ENCODE data around the gene CLEC1B. TPM values are rescaled to one million over a fixed set of nuclear protein-coding genes. Genes with fewer than 3 reads are reported as not detected.
"Not testable (repeated sequence)": the region's sequence is repeated elsewhere in the genome, so short reads cannot be mapped to it uniquely, and the experiment has no call there.

Gene CLEC1B
- total RNA-seq, 1 experiment from 2014 or later: not detected

- POLR2A ChIA-PET: no interaction called here
- no peaks in the 10 kb centered on the region for H3K9me3 ChIP-seq (ENCODE audit: control insufficient read depth in 1 of 2, insufficient read depth in 1 of 2, low read depth in 1 of 2, low read length in 2 of 2)
- H3K4me2 ChIP-seq (ENCODE audit: low read length): no peak overlapping the region
- H4K20me1 ChIP-seq (ENCODE audit: insufficient read depth): no peaks in the 10 kb centered on the region
- H3K27me3 ChIP-seq (ENCODE audit: insufficient read depth, low read length): peaks cover 11% of the 10 kb centered on the region
- TF ChIP-seq CEBPB (IDR thresholded peaks at IDR 0.05; ENCODE audit: low read depth): no peak
- TF ChIP-seq YY1 (IDR thresholded peaks at IDR 0.05; ENCODE audit: extremely low read depth, insufficient replicate concordance, low read depth, low read length): no peak
- no peak for TF ChIP-seq EGR1 (IDR thresholded peaks at IDR 0.05; ENCODE audit: low read depth)
- TF ChIP-seq CTCF (IDR thresholded peaks at IDR 0.05 in 2 of 3, conservative IDR thresholded peaks at IDR 0.05 in 1 of 3; ENCODE audit: borderline replicate concordance in 1 of 3, insufficient read depth in 1 of 3, low read depth in 2 of 3, low read length in 2 of 3): no peak
- no peak for TF ChIP-seq SP1 (IDR thresholded peaks at IDR 0.05; ENCODE audit: low read depth)
- TF ChIP-seq RAD21 (IDR thresholded peaks at IDR 0.05; ENCODE audit: low read depth): no peak
- no peak for TF ChIP-seq POLR2AphosphoS5 (IDR thresholded peaks at IDR 0.05; ENCODE audit: low read depth, low read length)
- no peak for TF ChIP-seq EZH2phosphoT487 (IDR thresholded peaks at IDR 0.05; ENCODE audit: borderline replicate concordance)
- TF ChIP-seq CBX3 (IDR thresholded peaks at IDR 0.05; ENCODE audit: low read depth): no peak
- TF ChIP-seq TCF7L2 (IDR thresholded peaks at IDR 0.05; ENCODE audit: borderline replicate concordance, extremely low read depth, insufficient read depth, insufficient read length): no peak
- TF ChIP-seq ZBTB33 (IDR thresholded peaks at IDR 0.05; ENCODE audit: extremely low read depth, insufficient replicate concordance, low read length): no peak
- TF ChIP-seq SRF (IDR thresholded peaks at IDR 0.05; ENCODE audit: low read depth): no peak
- no peak for TF ChIP-seq POLR2A (IDR thresholded peaks at IDR 0.05; ENCODE audit: borderline replicate concordance, extremely low read depth, insufficient read depth, insufficient read length)
- no peak for TF ChIP-seq ZNF274 (IDR thresholded peaks at IDR 0.05; ENCODE audit: low read depth, low read length)
- TF ChIP-seq ZFX (IDR thresholded peaks at IDR 0.05): no peak
- no peak for TF ChIP-seq SIN3A (IDR thresholded peaks at IDR 0.05; ENCODE audit: low read depth)
- no peak for TF ChIP-seq ELF1 (IDR thresholded peaks at IDR 0.05; ENCODE audit: borderline replicate concordance, low read depth)
- TF ChIP-seq MAX (IDR thresholded peaks at IDR 0.05): no peak
- no peak for TF ChIP-seq JUND (IDR thresholded peaks at IDR 0.05)
- no peak for TF ChIP-seq EZH2 (IDR thresholded peaks at IDR 0.05)
- H3K9me2 ChIP-seq (ENCODE audit: insufficient read depth): no peaks in the 10 kb centered on the region
- no peaks in the 10 kb centered on the region for H3K36me3 ChIP-seq (ENCODE audit: control insufficient read depth in 1 of 2, insufficient read depth in 2 of 2, low read length in 2 of 2)
- no peak overlapping the region for H3K9ac ChIP-seq (ENCODE audit: low read length)
- CTCF ChIA-PET: no interaction called here
- H3K4me1 ChIP-seq (ENCODE audit: control insufficient read depth in 1 of 2, insufficient read depth in 2 of 2, low read length in 2 of 2): no peaks in the 10 kb centered on the region
- no peak for DNase-seq (ENCODE audit: low read depth, low spot score)
- RAD21 ChIA-PET (ENCODE audit: low non-redundant PET in 1 of 2, low total read pairs in 2 of 2, uncharacterized antibody in 2 of 2, unreplicated experiment in 2 of 2): no interaction called here
- H2AFZ ChIP-seq (ENCODE audit: low read depth, low read length, poor library complexity, severe bottlenecking): no peak overlapping the region
- H3K4me3 ChIP-seq (replicated peaks in 1 of 2; ENCODE audit: low read depth in 1 of 2, low read length in 2 of 2): no peak overlapping the region
- no TSS peak for BruUV-seq (replicated peaks)
- ATAC-seq: no peak
- no peaks in the 10 kb centered on the region for H3K79me2 ChIP-seq (ENCODE audit: insufficient read depth, low read length)
- intact Hi-C loops (cut with micrococcal nuclease): no loop called here
- no peak overlapping the region for H3K27ac ChIP-seq (ENCODE audit: low read depth, low read length)
Measured at GRCh38 chr12:10027311-10027710, 28.4 kb upstream of the CLEC1B start.

GRCh38 chr12:10026666-10027065 lies 27.7 kb upstream of the CLEC1B start:
- BruUV-seq (replicated peaks); CTCF ChIA-PET; H2AFZ ChIP-seq (ENCODE audit: low read depth, low read length, poor library complexity, severe bottlenecking); ATAC-seq; DNase-seq (ENCODE audit: low read depth, low spot score); H3K4me2 ChIP-seq (ENCODE audit: low read length); H3K9me2 ChIP-seq (ENCODE audit: insufficient read depth); H3K79me2 ChIP-seq (ENCODE audit: insufficient read depth, low read length); H4K20me1 ChIP-seq (ENCODE audit: insufficient read depth); H3K36me3 ChIP-seq (ENCODE audit: control insufficient read depth in 1 of 2, insufficient read depth in 2 of 2, low read length in 2 of 2); H3K4me1 ChIP-seq (ENCODE audit: control insufficient read depth in 1 of 2, insufficient read depth in 2 of 2, low read length in 2 of 2); H3K27ac ChIP-seq (ENCODE audit: low read depth, low read length); H3K9me3 ChIP-seq (ENCODE audit: control insufficient read depth in 1 of 2, insufficient read depth in 1 of 2, low read depth in 1 of 2, low read length in 2 of 2); intact Hi-C loops (cut with micrococcal nuclease); H3K4me3 ChIP-seq (replicated peaks in 1 of 2; ENCODE audit: low read depth in 1 of 2, low read length in 2 of 2); RAD21 ChIA-PET (ENCODE audit: low non-redundant PET in 1 of 2, low total read pairs in 2 of 2, uncharacterized antibody in 2 of 2, unreplicated experiment in 2 of 2); H3K9ac ChIP-seq (ENCODE audit: low read length); POLR2A ChIA-PET: not testable (repeated sequence)
- H3K27me3 ChIP-seq (ENCODE audit: insufficient read depth, low read length): peaks cover 11% of the 10 kb centered on the region

All from HCT116 (cell line).